ENCODE measurements around the gene FOXL2. TPM values are rescaled to one million over a fixed set of nuclear protein-coding genes. Genes with fewer than 3 reads are reported as not detected.

Gene FOXL2
- total RNA-seq, 1 experiment from 2014 or later, result not detected

- no TSS peak for BruUV-seq (replicated peaks)
- TF ChIP-seq CTCF (conservative IDR thresholded peaks at IDR 0.05; ENCODE audit: low read depth, low read length) (no peak), EZH2 (IDR thresholded peaks at IDR 0.05; ENCODE audit: borderline replicate concordance, low read depth, low read length, poor library complexity, severe bottlenecking) (no peak)
- Histone ChIP-seq H3K4me3 (ENCODE audit: low read depth, low read length, poor library complexity, severe bottlenecking) (no peak overlapping the region), H3K36me3 (ENCODE audit: insufficient read depth, low read length, poor library complexity, severe bottlenecking) (no peaks in the 10 kb centered on the region), H3K4me1 (ENCODE audit: insufficient read depth, low read length, poor library complexity, severe bottlenecking) (no peaks in the 10 kb centered on the region), H3K27me3 (replicated peaks; ENCODE audit: insufficient read depth, low read depth, low read length, poor library complexity) (no peaks in the 10 kb centered on the region), H3K9me3 (ENCODE audit: low read depth, low read length, poor library complexity, severe bottlenecking) (no peaks in the 10 kb centered on the region), H3K27ac (ENCODE audit: low read depth, low read length, poor library complexity, severe bottlenecking) (no peak overlapping the region)
- CTCF ChIA-PET, result interaction anchor here (2.1 kb wide), 1 partner anchor 327 kb away, joined by 11 read pairs; no protein-coding TSS in a partner anchor
- POLR2A ChIA-PET (ENCODE audit: low non-redundant PET), result no interaction called here
- DNase-seq (ENCODE audit: low spot score), result no peak
- intact Hi-C loops (cut with micrococcal nuclease; ENCODE audit: unreplicated experiment), result loop anchor here (2.0 kb wide), 1 partner anchor 853 kb away; no protein-coding TSS in a partner anchor
Measured at GRCh38 chr3:138921316-138922292, 25.3 kb downstream of the FOXL2 start.

GRCh38 chr3:138919325-138919724 lies 27.6 kb downstream of the FOXL2 start:
- H3K9me3 ChIP-seq (ENCODE audit: low read depth, low read length, poor library complexity, severe bottlenecking), result no peaks in the 10 kb centered on the region
- CTCF ChIA-PET, result interaction anchor here (0.6 to 1.1 kb wide), 2 partner anchors 220 to 411 kb away, joined by 4 to 6 read pairs; no protein-coding TSS in a partner anchor
- DNase-seq (ENCODE audit: low spot score), result no peak
- intact Hi-C loops (cut with micrococcal nuclease; ENCODE audit: unreplicated experiment), result no loop called here
- TF ChIP-seq CTCF (conservative IDR thresholded peaks at IDR 0.05; ENCODE audit: low read depth, low read length) (no peak), EZH2 (IDR thresholded peaks at IDR 0.05; ENCODE audit: borderline replicate concordance, low read depth, low read length, poor library complexity, severe bottlenecking) (no peak)
- no peak overlapping the region for H3K4me3 ChIP-seq (ENCODE audit: low read depth, low read length, poor library complexity, severe bottlenecking)
- H3K36me3 ChIP-seq (ENCODE audit: insufficient read depth, low read length, poor library complexity, severe bottlenecking), result no peaks in the 10 kb centered on the region
- BruUV-seq (replicated peaks), result no TSS peak
- POLR2A ChIA-PET (ENCODE audit: low non-redundant PET), result no interaction called here
- H3K27ac ChIP-seq (ENCODE audit: low read depth, low read length, poor library complexity, severe bottlenecking), result no peak overlapping the region
- no peaks in the 10 kb centered on the region for H3K4me1 ChIP-seq (ENCODE audit: insufficient read depth, low read length, poor library complexity, severe bottlenecking)
- H3K27me3 ChIP-seq (replicated peaks; ENCODE audit: insufficient read depth, low read depth, low read length, poor library complexity), result no peaks in the 10 kb centered on the region

- Histone ChIP-seq H3K4me1 (ENCODE audit: insufficient read depth, low read length, poor library complexity, severe bottlenecking) (no peaks in the 10 kb centered on the region), H3K36me3 (ENCODE audit: insufficient read depth, low read length, poor library complexity, severe bottlenecking) (no peaks in the 10 kb centered on the region), H3K4me3 (ENCODE audit: low read depth, low read length, poor library complexity, severe bottlenecking) (no peak overlapping the region), H3K9me3 (ENCODE audit: low read depth, low read length, poor library complexity, severe bottlenecking) (no peaks in the 10 kb centered on the region), H3K27ac (ENCODE audit: low read depth, low read length, poor library complexity, severe bottlenecking) (no peak overlapping the region), H3K27me3 (replicated peaks; ENCODE audit: insufficient read depth, low read depth, low read length, poor library complexity) (no peaks in the 10 kb centered on the region)
- TF ChIP-seq CTCF (conservative IDR thresholded peaks at IDR 0.05; ENCODE audit: low read depth, low read length) (no peak), EZH2 (IDR thresholded peaks at IDR 0.05; ENCODE audit: borderline replicate concordance, low read depth, low read length, poor library complexity, severe bottlenecking) (no peak)
- ChIA-PET POLR2A (ENCODE audit: low non-redundant PET) (no interaction called here), CTCF (interaction anchor here (0.9 to 2.3 kb wide), 5 partner anchors 17 to 456 kb away, joined by 3 to 55 read pairs (median 38); partner anchors contain the start of gene CEP70)
- no peak for DNase-seq (ENCODE audit: low spot score)
- intact Hi-C loops (cut with micrococcal nuclease; ENCODE audit: unreplicated experiment), result loop anchor here (1.0 kb wide), 2 partner anchors 323 to 438 kb away; partner anchors contain the start of gene CEP70
- BruUV-seq (replicated peaks), result no TSS peak
Measured at GRCh38 chr3:138916824-138917223, 30.1 kb downstream of the FOXL2 start.

All from A673 (cell line).